Measurements from ENCODE around the gene TCAIM.
"Not testable (repeated sequence)": the region's sequence is repeated elsewhere in the genome, so short reads cannot be mapped to it uniquely, and the experiment has no call there.

TCAIM gene

GRCh38 chr3:44365952-44366351, 27.4 kb downstream of the TCAIM start:
- Mint-ChIP-seq H3K27ac (no peak overlapping the region), H3K4me3 (no peak overlapping the region), H3K9me3 (no peaks in the 10 kb centered on the region), H3K36me3 (ENCODE audit: low read depth) (peaks cover 7% of the 10 kb centered on the region), H3K27me3 (no peaks in the 10 kb centered on the region), H3K4me1 (no peaks in the 10 kb centered on the region)
- ATAC-seq: no peak
- DNase-seq: no peak

GRCh38 chr3:44375450-44375849, 36.9 kb downstream of the TCAIM start:
- H3K4me1 Mint-ChIP-seq: no peaks in the 10 kb centered on the region
- H3K4me3 Mint-ChIP-seq: no peak overlapping the region
- no peaks in the 10 kb centered on the region for H3K27me3 Mint-ChIP-seq
- ATAC-seq (no peak), DNase-seq (no peak)
- no peak overlapping the region for H3K27ac Mint-ChIP-seq
- peaks cover 29% of the 10 kb centered on the region for H3K9me3 Mint-ChIP-seq
- H3K36me3 Mint-ChIP-seq (ENCODE audit: low read depth): peaks cover 16% of the 10 kb centered on the region

GRCh38 chr3:44387404-44387803, 48.8 kb downstream of the TCAIM start:
- Mint-ChIP-seq H3K27me3 (no peaks in the 10 kb centered on the region), H3K4me1 (no peaks in the 10 kb centered on the region), H3K4me3 (no peak overlapping the region), H3K27ac (no peak overlapping the region), H3K9me3 (peaks cover 8% of the 10 kb centered on the region), H3K36me3 (ENCODE audit: low read depth) (peaks cover 1% of the 10 kb centered on the region)
- ATAC-seq (no peak), DNase-seq (no peak)

GRCh38 chr3:44392489-44392888, 53.9 kb downstream of the TCAIM start:
- H3K4me1 Mint-ChIP-seq: no peaks in the 10 kb centered on the region
- no peak overlapping the region for H3K4me3 Mint-ChIP-seq
- ATAC-seq: no peak
- no peak overlapping the region for H3K27ac Mint-ChIP-seq
- H3K9me3 Mint-ChIP-seq: no peaks in the 10 kb centered on the region
- H3K27me3 Mint-ChIP-seq: no peaks in the 10 kb centered on the region
- H3K36me3 Mint-ChIP-seq (ENCODE audit: low read depth): peaks cover 1% of the 10 kb centered on the region
- no peak for DNase-seq

- Mint-ChIP-seq H3K27me3 (no peaks in the 10 kb centered on the region), H3K9me3 (no peaks in the 10 kb centered on the region), H3K27ac (no peak overlapping the region), H3K4me3 (no peak overlapping the region), H3K4me1 (no peaks in the 10 kb centered on the region), H3K36me3 (ENCODE audit: low read depth) (no peaks in the 10 kb centered on the region)
- DNase-seq (no peak), ATAC-seq (no peak)
These were observed 57.1 kb downstream of the TCAIM start for GRCh38 chr3:44395714-44396113.

DNA sequence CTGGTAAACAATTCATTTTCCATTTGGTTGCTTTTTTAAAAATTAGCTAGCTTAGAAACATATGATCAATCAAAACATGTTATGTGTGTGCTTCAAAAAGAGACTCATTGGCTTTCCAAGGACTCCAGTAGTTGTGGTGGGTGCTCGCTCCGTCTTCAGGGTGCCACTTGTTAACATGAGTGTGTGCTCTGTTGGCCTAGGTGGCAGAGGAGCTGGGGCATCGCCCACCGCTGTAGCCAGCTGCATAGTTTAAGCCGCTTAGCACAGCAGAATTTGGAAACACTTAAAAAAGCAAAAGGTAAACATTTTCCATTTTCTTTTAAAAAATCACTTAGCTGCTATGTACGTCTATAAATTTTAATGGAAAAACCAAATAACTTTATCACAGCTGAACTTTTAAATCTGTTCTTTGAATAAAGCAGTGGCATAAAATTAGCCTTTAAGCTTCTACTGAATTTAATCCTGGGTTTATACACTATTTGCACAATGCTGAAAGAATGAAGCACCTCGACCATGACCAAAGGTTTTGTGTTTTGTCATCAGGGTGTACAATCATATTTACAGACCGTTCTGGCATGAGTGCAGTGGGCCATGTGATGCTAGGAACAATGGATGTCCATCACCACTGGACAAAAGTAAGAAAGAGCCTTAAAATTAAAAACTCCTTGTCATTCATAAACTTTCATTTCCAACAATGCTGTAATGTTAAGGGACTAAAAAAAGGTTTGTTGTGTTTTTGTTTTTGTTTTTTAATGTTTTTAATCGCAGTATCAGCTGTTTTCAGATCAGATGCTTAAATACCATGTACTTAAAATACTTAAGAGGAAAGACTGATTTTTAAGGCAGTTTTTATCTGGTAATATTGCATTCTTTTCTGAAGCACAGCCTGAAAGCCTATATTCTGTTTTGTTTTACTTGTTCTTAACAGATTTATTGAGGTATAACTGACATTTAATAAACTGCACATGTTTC, 57.9 kb downstream of the TCAIM start:
- no peaks in the 10 kb centered on the region for H3K9me3 Mint-ChIP-seq
- H3K36me3 Mint-ChIP-seq (ENCODE audit: low read depth): no peaks in the 10 kb centered on the region
- H3K27ac Mint-ChIP-seq: no peak overlapping the region
- H3K27me3 Mint-ChIP-seq: no peaks in the 10 kb centered on the region
- ATAC-seq (no peak), DNase-seq (no peak)
- no peaks in the 10 kb centered on the region for H3K4me1 Mint-ChIP-seq
- H3K4me3 Mint-ChIP-seq: no peak overlapping the region

- not testable (repeated sequence) for ATAC-seq; H3K9me3 Mint-ChIP-seq; H3K27me3 Mint-ChIP-seq; H3K4me3 Mint-ChIP-seq; DNase-seq; H3K4me1 Mint-ChIP-seq; H3K27ac Mint-ChIP-seq; H3K36me3 Mint-ChIP-seq (ENCODE audit: low read depth)
These were observed 59.7 kb downstream of the TCAIM start for GRCh38 chr3:44398271-44398670.

GRCh38 chr3:44398853-44399252, 60.3 kb downstream of the TCAIM start:
- Mint-ChIP-seq H3K27me3 (no peaks in the 10 kb centered on the region), H3K4me3 (no peak overlapping the region), H3K9me3 (no peaks in the 10 kb centered on the region), H3K27ac (no peak overlapping the region), H3K4me1 (no peaks in the 10 kb centered on the region), H3K36me3 (ENCODE audit: low read depth) (peaks cover under 1% of the 10 kb centered on the region)
- ATAC-seq (no peak), DNase-seq (no peak)

DNA sequence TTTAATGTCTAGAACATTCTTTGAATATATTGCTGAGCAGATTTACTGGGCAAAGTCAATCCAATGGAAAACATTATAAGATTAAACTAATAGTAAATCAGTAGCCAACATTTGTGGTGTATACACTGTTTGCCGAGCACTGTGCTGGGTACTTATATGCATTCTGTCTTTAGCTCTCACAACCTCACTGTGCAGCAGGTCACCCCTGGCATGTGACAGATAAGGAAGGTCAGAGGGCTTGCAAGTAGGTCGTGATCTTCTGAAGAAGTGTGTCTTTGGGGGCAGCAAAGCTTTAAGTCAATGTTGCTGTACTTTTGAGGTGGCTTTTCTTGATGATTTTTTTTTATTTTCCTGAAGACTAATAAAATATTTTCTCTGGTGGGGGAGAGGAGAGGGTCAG, 62.2 kb downstream of the TCAIM start:
- no peak overlapping the region for H3K4me3 Mint-ChIP-seq
- no peaks in the 10 kb centered on the region for H3K9me3 Mint-ChIP-seq
- no peaks in the 10 kb centered on the region for H3K27me3 Mint-ChIP-seq
- no peak for DNase-seq
- no peak overlapping the region for H3K27ac Mint-ChIP-seq
- ATAC-seq: no peak
- H3K4me1 Mint-ChIP-seq: no peaks in the 10 kb centered on the region
- peaks cover 1% of the 10 kb centered on the region for H3K36me3 Mint-ChIP-seq (ENCODE audit: low read depth)

GRCh38 chr3:44402548-44402947, 64.0 kb downstream of the TCAIM start:
- Mint-ChIP-seq H3K27ac (no peak overlapping the region), H3K36me3 (ENCODE audit: low read depth) (peaks cover 1% of the 10 kb centered on the region), H3K9me3 (no peaks in the 10 kb centered on the region), H3K4me3 (no peak overlapping the region), H3K27me3 (no peaks in the 10 kb centered on the region), H3K4me1 (no peaks in the 10 kb centered on the region)
- DNase-seq: no peak
- ATAC-seq: no peak

DNA sequence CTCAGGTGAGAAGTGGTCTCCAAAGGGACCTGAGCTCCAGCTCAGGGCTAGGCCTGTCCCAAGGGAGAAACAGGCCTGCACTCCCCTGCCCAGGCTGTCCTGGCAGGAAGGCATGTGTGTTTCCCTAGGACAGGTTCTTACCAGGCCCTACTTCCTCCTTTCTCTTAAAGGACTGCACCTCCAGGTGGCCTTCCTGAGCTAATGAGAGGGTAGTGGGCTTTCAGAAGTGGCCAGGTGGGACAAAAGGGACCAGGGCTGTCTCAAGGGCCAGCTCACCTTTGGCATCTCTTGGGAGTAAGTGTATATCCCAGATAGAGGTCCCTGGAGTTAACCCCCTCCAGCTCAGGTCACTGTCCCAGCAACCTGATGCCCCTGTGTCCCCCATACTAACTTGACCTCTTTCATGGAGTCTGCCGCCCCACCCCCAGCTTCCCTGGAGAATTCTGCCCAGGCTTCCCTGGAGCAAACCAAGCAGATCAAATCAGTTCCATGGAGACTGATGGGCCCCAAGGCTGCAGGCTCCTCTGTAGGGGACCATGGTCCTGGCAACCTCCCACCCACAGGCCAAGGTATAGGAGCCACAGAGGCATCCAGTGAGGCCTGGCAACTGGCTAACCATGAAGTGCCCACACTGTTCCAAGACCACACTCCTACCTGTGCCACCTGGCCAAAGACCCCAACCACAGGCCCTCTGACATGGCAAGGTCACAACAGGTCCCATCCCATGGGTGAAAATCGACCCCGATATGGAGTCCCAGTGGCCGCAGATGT, 71.3 kb downstream of the TCAIM start:
- no peak for ATAC-seq
- no peaks in the 10 kb centered on the region for H3K27me3 Mint-ChIP-seq
- H3K4me3 Mint-ChIP-seq: no peak overlapping the region
- H3K9me3 Mint-ChIP-seq: no peaks in the 10 kb centered on the region
- H3K36me3 Mint-ChIP-seq (ENCODE audit: low read depth): no peaks in the 10 kb centered on the region
- no peak overlapping the region for H3K27ac Mint-ChIP-seq
- H3K4me1 Mint-ChIP-seq: no peaks in the 10 kb centered on the region
- DNase-seq: no peak

DNA sequence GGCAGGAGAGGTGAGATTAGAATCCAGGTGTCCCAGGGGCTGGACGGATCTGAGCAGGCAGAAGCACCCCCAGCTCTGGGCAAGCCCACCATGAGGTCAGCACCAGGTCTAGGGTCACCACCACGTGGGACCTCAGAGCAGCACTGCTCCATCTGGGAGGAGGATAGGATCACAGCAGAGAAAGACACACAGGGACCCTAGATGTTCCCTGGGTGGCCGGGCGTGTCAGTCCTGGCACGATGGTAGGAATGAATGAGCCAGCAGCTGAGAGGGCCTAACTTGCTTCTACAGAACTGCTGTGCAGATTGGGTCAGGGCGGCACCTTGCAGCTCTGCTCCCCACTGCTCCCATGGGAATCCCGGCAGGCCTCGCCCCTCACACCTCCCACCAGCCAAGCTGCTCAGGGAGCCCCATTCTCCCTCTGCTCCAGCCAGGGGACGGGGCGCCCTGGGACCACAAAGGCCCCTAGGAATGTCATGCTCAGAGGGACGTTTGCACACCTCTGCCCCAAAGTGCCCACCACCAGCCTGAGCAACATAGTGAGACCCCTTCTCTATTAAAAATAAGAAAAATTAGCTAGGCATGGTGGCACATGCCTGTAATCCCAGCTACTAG, 72.6 kb downstream of the TCAIM start:
- Mint-ChIP-seq H3K27ac (no peak overlapping the region), H3K36me3 (ENCODE audit: low read depth) (no peaks in the 10 kb centered on the region), H3K4me3 (no peak overlapping the region), H3K4me1 (no peaks in the 10 kb centered on the region), H3K27me3 (no peaks in the 10 kb centered on the region), H3K9me3 (no peaks in the 10 kb centered on the region)
- ATAC-seq: no peak
- DNase-seq: no peak

DNA sequence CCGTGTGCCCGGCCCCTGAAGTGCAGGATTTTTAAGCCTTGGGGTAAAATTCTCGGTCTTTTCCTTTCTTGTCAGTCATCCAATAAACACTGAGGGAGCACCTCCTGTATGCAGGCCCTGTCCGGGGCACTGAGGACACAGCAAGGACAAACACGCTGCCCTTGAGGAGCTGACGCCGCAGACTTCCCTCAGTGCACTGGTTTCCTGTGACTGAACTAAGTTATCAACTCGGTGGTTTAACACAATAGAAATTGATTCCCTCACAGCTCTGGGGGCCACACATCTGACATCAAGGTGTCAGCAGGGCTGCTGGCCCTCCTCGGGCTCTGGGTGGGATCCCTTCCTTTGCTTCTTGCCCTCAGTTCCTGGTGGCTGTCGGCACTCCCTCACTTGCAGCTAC, 73.8 kb downstream of the TCAIM start:
- Mint-ChIP-seq H3K36me3 (ENCODE audit: low read depth) (no peaks in the 10 kb centered on the region), H3K27me3 (no peaks in the 10 kb centered on the region), H3K9me3 (no peaks in the 10 kb centered on the region), H3K4me1 (no peaks in the 10 kb centered on the region), H3K4me3 (no peak overlapping the region), H3K27ac (no peak overlapping the region)
- ATAC-seq (no peak), DNase-seq (no peak)

GRCh38 chr3:44414517-44415090, 76.0 kb downstream of the TCAIM start:
- no peak for DNase-seq

More at GRCh38 chr3:44414517-44415090, 76.0 kb downstream of the TCAIM start:
- Mint-ChIP-seq H3K4me3 (no peak overlapping the region), H3K9me3 (no peaks in the 10 kb centered on the region), H3K27ac (no peak overlapping the region), H3K36me3 (ENCODE audit: low read depth) (no peaks in the 10 kb centered on the region), H3K4me1 (no peaks in the 10 kb centered on the region), H3K27me3 (no peaks in the 10 kb centered on the region)
- no peak for ATAC-seq

All from activated naive CD8-positive, alpha-beta T cell treated with anti-CD3 and anti-CD28 coated beads, Interleukin-2, amount 50 U/mL, for 24 hours (primary cell).